ENCODE measurements around the gene RPL36A.

The RPL36A gene

DNA sequence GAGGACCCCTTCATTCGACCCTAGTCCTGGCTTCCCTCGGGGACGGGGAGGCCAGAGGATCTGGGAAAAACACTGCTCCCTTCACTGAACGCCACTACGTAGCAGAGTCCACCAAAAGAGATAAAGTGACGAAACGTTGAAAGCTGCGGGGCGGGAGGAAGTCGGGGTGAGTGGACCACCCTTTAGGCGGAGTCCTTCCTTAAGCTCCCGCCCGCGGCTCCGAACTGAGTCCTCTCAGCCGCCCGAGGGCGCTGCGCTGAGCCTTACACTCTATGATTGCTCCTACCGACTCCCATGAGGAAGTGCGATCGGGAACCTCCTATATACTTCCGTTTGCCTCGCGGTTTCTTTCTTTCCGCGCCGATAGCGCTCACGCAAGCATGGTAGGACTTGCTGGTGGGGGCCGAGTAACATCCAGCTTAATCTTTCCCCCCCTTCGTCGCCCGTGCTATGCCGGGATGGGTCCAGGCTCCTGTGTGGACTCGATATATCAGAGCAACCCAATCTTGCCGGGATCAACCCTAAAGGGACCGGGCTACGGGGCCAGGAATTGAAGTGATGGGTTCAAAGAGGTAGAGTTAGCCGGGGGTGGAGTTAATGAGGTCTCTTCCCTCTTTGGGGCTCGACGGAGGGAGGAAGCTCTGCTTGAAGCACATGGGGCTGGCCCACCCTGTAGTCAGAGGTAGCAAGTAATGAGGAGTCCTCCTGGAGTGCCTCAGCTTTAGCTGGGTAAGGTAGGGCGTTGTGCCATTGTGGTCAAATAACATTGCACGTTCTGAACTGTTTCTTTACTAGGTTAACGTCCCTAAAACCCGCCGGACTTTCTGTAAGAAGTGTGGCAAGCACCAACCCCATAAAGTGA is at the start of gene RPL36A:
Gene RPL36A (plus strand): TSS at position 348 of the 862 bp plus-strand sequence. CDS start 33 bp downstream, at position 381.
- TF ChIP-seq GATA2 (IDR thresholded peaks at IDR 0.05; ENCODE audit: low read depth, low read length) (no peak; the same call in 1 of the 2 replicates), GATA3 (IDR thresholded peaks at IDR 0.05; ENCODE audit: low read depth, low read length) (no peak)

DNA sequence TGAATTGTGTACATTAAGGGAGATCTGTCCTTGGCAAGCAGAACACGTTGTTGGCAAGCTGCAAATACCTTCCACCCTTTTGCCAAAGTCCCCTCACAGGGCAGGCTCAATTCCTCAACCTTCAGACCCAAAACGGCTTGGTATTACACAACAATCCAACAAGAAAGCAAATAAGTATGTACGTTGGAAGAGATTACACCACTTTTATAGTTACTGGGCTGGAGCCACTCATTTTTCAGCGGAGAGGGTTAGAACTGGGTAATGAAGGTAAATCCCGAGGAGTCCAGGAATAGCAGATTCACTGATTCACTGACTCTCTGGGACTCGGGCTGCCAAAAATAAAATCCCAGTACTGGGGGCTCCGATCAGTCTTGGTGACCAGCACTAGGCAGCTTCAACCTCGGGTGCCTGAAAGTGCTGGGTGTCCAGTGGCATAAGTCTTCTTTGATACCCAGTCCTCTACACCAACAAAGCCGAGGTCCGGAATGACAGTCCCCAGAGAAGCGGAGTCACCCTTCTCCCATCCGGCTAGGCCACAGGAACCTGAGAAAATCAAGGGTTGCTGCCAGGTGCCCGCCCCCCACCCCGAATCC is 42.9 kb upstream of the RPL36A start:
- TF ChIP-seq GATA3 (IDR thresholded peaks at IDR 0.05; ENCODE audit: low read depth, low read length), result no peak
- TF ChIP-seq GATA2 (IDR thresholded peaks at IDR 0.05; ENCODE audit: low read depth, low read length), result no peak

DNA sequence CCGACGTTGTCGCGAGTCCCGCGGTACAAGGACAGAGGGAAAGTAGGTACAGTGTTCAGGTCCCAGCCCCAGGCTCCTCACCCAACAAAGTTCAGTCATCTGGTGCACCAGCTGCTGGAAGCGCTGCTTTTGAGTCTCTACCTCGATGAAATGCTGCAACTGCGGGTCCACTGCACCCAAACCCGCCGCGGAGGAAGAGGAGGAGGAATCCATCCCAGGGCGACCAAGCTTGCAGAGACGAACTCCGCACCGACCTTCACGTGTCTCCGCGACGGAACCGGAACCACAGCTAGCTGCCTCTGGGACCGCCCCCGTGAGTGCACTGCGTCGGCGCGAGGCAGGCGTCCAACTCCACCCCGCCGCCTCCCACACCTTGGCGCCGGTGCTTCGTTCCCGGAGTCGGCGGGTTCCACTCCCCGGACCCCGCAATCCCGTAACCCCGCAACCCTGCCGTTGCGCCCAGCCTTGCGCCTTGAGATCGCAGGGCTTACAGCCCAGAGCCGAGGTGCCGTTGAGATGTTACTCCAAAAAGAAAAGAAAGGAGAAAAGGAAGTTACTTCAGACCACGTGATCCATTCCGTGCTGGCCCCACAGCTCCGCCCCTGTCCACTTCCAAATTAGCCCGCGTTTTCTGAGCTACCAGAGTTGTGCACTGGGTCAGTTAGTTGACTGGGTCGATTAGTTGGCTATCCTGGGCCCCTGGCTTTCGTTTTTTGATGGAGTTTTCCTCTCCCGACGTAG is 42.2 kb upstream of the RPL36A start, which contains the start of gene TIMM8A:
Gene TIMM8A (minus strand): TSS at position 291 of the 741 bp plus-strand sequence. CDS start 78 bp downstream, at position 213.
- TF ChIP-seq GATA3 (IDR thresholded peaks at IDR 0.05; ENCODE audit: low read depth, low read length), result no peak
- TF ChIP-seq GATA2 (IDR thresholded peaks at IDR 0.05; ENCODE audit: low read depth, low read length), result no peak

DNA sequence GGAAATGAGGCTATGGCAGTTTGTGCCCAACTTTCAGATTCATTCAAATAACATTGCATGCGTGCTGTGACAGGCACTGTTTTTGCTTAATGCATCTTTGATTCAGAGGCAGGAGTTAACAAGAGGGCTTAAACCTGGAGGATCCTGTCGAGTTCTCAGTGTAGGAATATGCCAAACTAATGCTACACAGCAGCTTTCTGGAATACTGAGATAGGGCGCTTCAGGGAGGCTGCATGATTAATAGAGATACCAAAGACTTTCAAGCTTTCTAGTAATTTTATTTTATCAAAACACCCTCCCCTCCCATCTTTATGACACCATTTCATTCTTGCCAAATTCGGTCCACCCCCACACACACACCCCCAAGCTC is 41.6 kb upstream of the RPL36A start:
- TF ChIP-seq GATA3 (IDR thresholded peaks at IDR 0.05; ENCODE audit: low read depth, low read length) (no peak), GATA2 (IDR thresholded peaks at IDR 0.05; ENCODE audit: low read depth, low read length) (no peak)

DNA sequence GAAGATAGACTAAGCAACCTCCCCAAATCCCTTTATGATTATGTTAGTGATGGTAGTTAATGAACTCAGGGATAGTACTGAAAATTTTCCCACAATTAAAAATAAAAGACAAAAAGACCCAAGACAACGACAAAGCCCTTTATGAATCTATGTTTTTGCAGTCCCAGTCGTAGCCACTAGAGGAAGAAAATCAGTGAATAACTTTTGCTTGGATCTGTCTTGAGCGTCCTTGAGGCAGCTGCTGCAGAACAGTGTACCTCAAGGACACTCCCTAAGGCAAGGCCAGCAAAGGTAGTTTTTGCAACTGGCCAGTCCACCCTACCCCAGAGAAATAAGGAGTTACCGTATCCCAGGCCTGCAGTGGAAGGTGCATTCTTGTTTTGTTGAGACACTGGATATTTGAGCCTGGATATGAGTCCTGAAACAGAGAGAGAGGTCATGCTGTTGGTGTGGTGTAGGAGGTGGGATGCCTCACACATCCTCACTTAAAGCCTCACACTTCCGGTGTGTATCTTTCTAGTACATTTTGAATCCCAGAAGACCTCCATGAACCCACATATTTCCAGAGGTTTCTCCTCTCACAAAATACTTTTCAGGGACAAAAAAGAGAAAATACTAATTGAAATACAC is 33.5 kb upstream of the RPL36A start:
- TF ChIP-seq GATA3 (IDR thresholded peaks at IDR 0.05; ENCODE audit: low read depth, low read length) (no peak), GATA2 (IDR thresholded peaks at IDR 0.05; ENCODE audit: low read depth, low read length) (no peak)

DNA sequence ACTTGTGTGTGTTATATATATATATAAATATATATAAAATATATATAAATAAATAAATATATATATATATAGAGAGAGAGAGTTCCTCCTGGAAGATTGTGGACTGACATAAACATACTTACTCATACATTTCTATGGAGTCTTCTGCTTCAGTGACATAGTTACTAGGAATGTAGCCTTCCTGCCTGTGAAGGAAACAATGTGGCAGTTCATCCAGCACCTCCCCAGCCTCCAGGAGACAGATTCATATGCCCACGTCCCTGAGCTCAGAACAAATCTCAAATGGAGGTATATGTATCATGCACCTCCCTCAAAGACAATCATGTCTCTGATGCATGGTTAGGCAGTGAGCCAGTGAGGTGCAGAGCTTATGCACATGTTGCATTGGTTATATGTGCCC is 30.8 kb upstream of the RPL36A start:
- TF ChIP-seq GATA3 (IDR thresholded peaks at IDR 0.05; ENCODE audit: low read depth, low read length) (no peak), GATA2 (IDR thresholded peaks at IDR 0.05; ENCODE audit: low read depth, low read length) (no peak)

DNA sequence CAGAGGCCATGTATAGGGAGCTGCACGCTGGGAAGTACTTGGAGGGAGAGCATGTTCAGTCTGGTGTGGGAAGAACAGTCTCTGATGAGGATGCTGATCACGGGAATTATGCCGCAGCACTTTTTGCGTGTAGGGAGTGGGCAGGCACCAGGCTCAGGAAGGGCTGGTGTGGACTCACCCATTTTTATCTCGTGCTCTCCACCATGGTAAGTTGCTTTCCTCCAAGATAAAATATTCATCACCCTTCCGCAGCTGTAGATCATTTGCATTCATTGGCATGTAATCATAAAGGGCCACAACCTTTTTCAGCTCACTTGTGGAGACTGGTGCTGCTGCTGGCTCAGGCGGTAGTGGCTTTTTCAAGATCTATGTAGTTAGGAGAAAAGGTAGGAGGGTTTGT is 30.4 kb upstream of the RPL36A start:
- TF ChIP-seq GATA2 (IDR thresholded peaks at IDR 0.05; ENCODE audit: low read depth, low read length), result no peak
- no peak for TF ChIP-seq GATA3 (IDR thresholded peaks at IDR 0.05; ENCODE audit: low read depth, low read length)

DNA sequence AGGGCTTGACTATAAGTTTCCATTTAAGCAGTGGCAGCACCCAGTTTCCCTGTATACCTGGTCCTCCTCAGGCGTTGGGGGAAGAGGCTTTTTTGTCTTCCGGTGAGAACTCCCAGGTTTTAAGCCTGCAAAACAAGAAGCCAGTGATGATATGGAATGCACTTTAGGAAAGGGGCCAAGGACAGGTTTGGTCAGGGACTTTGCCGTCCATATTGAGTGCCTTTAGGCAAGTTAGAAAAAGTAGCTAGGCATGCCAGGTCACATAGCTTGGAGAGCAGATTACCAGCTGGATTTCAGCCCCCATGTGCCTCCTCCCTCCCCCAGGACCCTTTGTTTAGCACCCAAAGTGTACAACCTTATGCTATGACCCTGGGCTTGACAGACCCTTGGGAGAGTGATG is 28.7 kb upstream of the RPL36A start:
- no peak for TF ChIP-seq GATA3 (IDR thresholded peaks at IDR 0.05; ENCODE audit: low read depth, low read length)
- TF ChIP-seq GATA2 (IDR thresholded peaks at IDR 0.05; ENCODE audit: low read depth, low read length), result no peak

DNA sequence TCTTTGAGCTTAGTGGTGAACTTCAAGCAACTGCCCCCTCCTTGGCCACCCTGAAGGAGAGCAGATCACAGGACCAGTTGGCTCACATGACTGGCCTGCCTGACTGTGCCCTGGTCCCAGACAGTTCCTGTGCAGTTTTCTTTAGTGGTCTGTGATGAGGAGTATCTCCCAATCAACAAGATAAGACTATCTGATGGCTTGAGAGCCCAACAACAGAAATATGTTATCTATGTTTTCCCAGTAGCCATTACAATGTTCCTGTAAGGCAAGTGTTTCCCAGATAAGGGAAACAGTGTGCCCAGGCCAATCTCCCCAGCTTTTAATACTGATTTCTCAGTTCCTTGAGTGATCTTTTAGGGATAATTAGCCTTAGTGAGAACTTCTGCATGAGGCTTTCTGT is 28.1 kb upstream of the RPL36A start:
- TF ChIP-seq GATA2 (IDR thresholded peaks at IDR 0.05; ENCODE audit: low read depth, low read length) (peak; percentile 24; the same call in 1 of the 2 replicates), GATA3 (IDR thresholded peaks at IDR 0.05; ENCODE audit: low read depth, low read length) (no peak)

DNA sequence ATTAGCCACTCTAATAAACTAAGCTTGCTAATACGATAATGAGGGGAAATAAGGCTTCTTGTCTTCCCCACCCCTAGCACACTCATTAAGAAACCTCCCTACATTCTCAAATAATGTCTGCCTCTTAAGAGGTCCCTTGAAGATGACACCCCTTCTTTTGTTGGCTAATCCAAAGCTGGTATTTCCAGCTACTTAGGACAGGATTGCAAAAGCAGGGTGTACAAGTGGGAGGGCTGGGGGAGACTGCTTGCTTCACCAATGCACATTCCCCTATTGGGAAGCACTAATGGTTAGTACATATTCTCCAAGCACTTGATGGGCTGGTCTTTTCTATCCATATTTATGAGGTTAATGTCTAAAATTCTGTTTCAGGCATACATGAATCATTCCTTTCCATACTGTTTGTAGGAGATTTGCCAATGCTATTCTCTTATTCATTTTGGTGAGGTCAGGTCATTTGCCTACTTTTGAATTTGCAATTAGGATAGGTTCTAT is 25.5 kb upstream of the RPL36A start:
- no peak for TF ChIP-seq GATA2 (IDR thresholded peaks at IDR 0.05; ENCODE audit: low read depth, low read length)
- no peak for TF ChIP-seq GATA3 (IDR thresholded peaks at IDR 0.05; ENCODE audit: low read depth, low read length)

DNA sequence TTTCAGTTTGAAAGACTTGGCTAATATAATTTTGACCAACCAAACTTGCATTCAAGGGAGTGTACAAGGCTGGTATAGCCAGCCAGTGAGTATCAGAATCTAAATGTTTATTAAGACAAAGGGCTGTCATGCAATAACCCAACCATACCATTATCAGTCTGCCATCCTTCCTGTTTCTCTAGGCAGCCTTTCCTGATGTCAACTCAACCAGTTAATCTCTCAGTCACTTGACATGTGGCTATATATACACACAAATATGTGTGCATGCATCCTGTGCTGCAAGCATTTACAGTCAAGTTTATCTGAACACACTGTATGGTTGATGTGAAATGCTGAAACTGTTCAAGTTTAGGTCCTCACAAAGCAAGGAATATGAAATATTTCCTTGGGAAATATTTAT is 22.0 kb upstream of the RPL36A start:
- TF ChIP-seq GATA2 (IDR thresholded peaks at IDR 0.05; ENCODE audit: low read depth, low read length) (no peak), GATA3 (IDR thresholded peaks at IDR 0.05; ENCODE audit: low read depth, low read length) (no peak)

DNA sequence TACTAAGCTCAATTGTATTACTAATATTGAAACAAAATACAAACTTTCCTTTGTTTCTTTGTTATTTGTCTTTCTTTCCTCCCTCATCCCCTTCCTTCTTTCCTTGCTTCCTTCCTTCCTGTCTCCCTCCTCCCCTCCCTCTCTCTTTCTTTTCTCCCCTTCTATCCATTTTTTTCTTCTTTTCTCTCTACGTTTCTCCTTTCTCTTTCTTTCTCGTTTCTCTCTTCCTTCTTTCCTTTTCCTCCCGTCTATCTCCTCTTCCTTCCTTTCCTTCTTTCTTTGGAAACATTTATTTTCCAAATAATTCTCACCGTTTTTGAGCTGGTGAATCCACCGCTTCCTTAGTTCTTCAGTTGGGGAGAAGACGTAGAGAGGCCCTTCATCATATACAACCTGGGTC is 21.1 kb upstream of the RPL36A start:
- TF ChIP-seq GATA2 (IDR thresholded peaks at IDR 0.05; ENCODE audit: low read depth, low read length) (no peak), GATA3 (IDR thresholded peaks at IDR 0.05; ENCODE audit: low read depth, low read length) (no peak)

DNA sequence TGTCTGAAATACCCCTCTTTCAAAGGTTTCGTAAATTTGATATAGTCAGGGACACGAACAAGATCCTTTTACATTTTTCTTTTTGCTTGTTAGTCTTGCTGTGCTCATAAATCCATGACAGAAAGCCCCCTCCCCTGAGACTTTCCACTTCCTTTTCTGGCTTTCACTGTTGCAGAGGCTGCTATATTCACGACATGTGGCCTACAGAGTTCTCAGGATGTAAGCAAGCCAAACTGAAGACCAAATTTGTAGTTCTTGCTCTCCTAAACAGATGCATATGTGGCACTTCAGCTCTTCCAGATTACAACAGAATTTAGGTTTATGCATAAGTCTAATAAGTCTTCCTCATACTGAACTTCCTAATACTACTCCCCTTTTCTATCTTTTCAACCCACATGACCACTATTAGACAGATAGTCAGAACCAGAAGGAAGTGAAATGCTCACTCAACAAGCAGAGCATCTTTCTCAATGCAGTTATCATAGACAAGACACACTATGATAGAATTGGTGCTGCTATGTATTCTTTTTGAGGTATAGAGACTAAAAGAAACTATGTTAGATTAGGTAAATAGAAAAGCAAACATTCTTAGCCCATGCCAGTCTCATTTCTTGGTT is 19.8 kb upstream of the RPL36A start:
- TF ChIP-seq GATA3 (IDR thresholded peaks at IDR 0.05; ENCODE audit: low read depth, low read length), result no peak
- TF ChIP-seq GATA2 (IDR thresholded peaks at IDR 0.05; ENCODE audit: low read depth, low read length), result no peak
